Trophoblast cell (in vitro differentiated cells and primary cell): ENCODE data around the gene BAG5.

ENCODE experiments used
- DNase-seq, 2 donors: peaks; one replicate each; pipeline ENCODE4 v3.0.0-alpha.2; 2016
- H2AFZ ChIP-seq: 2 replicates; pipeline ENCODE4 v1.6.1; 2013; ENCODE audit warnings: low read length, moderate library complexity, mild to moderate bottlenecking; ENCODE audit not compliant: insufficient read depth, poor library complexity
- H2AK5ac ChIP-seq: 2 replicates; pipeline ENCODE4 v1.6.1; 2013; ENCODE audit warnings: mild to moderate bottlenecking, low read length
- H2BK120ac ChIP-seq: 2 replicates; pipeline ENCODE4 v1.6.1; 2013; ENCODE audit warnings: low read length, mild to moderate bottlenecking, moderate library complexity; ENCODE audit not compliant: insufficient read depth, poor library complexity
- H2BK12ac ChIP-seq: 2 replicates; pipeline ENCODE4 v1.6.1; 2013; ENCODE audit warnings: mild to moderate bottlenecking, low read length, moderate library complexity
- H2BK5ac ChIP-seq: 2 replicates; pipeline ENCODE4 v1.6.1; 2013; ENCODE audit warnings: low read length, low read depth, moderate library complexity, mild to moderate bottlenecking; ENCODE audit not compliant: poor library complexity
- H3K14ac ChIP-seq: 2 replicates; pipeline ENCODE4 v1.6.1; 2013; ENCODE audit warnings: mild to moderate bottlenecking, low read length
- H3K18ac ChIP-seq: 2 replicates; pipeline ENCODE4 v1.6.1; 2013; ENCODE audit warnings: mild to moderate bottlenecking, low read length
- H3K23ac ChIP-seq: 2 replicates; pipeline ENCODE4 v1.6.1; 2013; ENCODE audit warnings: low read length
- H3K27ac ChIP-seq: 2 replicates; pipeline ENCODE4 v1.5.1; 2013; ENCODE audit warnings: low read depth, mild to moderate bottlenecking, inconsistent platforms, low read length, moderate library complexity
- H3K27me3 ChIP-seq: 2 replicates; pipeline ENCODE4 v1.6.1; 2013; ENCODE audit warnings: inconsistent platforms, mild to moderate bottlenecking, low read length, moderate library complexity; ENCODE audit not compliant: insufficient read depth
- H3K36me3 ChIP-seq, 2 experiments: 1 replicate in 1 of 2; 2 replicates in 1 of 2; pipeline ENCODE4 v1.6.1; 2013; ENCODE audit warnings: low read length in 2 of 2, mild to moderate bottlenecking in 2 of 2, moderate library complexity in 1 of 2; ENCODE audit not compliant: insufficient read depth in 2 of 2, control insufficient read depth in 1 of 2
- H3K4ac ChIP-seq: 2 replicates; pipeline ENCODE4 v1.6.1; 2013; ENCODE audit warnings: low read depth, mild to moderate bottlenecking, low read length, moderate library complexity
- H3K4me1 ChIP-seq, 2 experiments: 1 replicate in 1 of 2; 2 replicates in 1 of 2; pipeline ENCODE4 v1.6.1; 2013; ENCODE audit warnings: low read length in 2 of 2, mild to moderate bottlenecking in 2 of 2, moderate library complexity in 1 of 2; ENCODE audit not compliant: insufficient read depth in 2 of 2, control insufficient read depth in 1 of 2
- H3K4me2 ChIP-seq: 2 replicates; pipeline ENCODE4 v1.6.1; 2013; ENCODE audit warnings: inconsistent platforms, mild to moderate bottlenecking, low read length, moderate library complexity
- H3K4me3 ChIP-seq: 2 replicates; pipeline ENCODE4 v1.5.1; 2013; ENCODE audit warnings: mild to moderate bottlenecking, low read depth, low read length, inconsistent platforms
- H3K79me1 ChIP-seq: one replicate; pipeline ENCODE4 v1.6.1; 2013; ENCODE audit warnings: low read length
- H3K79me2 ChIP-seq: 2 replicates; pipeline ENCODE4 v1.6.1; 2013; ENCODE audit warnings: low read length, mild to moderate bottlenecking; ENCODE audit not compliant: control insufficient read depth, insufficient read depth, poor library complexity
- H3K9ac ChIP-seq: 2 replicates; pipeline ENCODE4 v1.6.1; 2013; ENCODE audit warnings: mild to moderate bottlenecking, low read length
- H3K9me3 ChIP-seq: 2 replicates; pipeline ENCODE4 v1.6.1; 2013; ENCODE audit warnings: low read depth, mild to moderate bottlenecking, control low read depth, inconsistent platforms, low read length; ENCODE audit not compliant: insufficient read depth
- H4K12ac ChIP-seq: 2 replicates; pipeline ENCODE4 v1.6.1; 2013; ENCODE audit warnings: low read depth, mild to moderate bottlenecking, low read length, moderate library complexity
- H4K8ac ChIP-seq: 2 replicates; pipeline ENCODE4 v1.6.1; 2013; ENCODE audit warnings: low read depth, mild to moderate bottlenecking, low read length, moderate library complexity
- H4K91ac ChIP-seq: one replicate; pipeline ENCODE4 v1.6.1; 2013; ENCODE audit warnings: low read depth, mild to moderate bottlenecking, low read length, moderate library complexity
- WGBS: extraction: QIAGEN DNeasy Blood & Tissue Kit; methylation state at CpG from one replicate; pipeline ENCODE4 v1.1.7; 2013; ENCODE audit warnings: missing lambda C conversion rate; ENCODE audit not compliant: insufficient read length, insufficient coverage; ENCODE audit errors: extremely low coverage; 5-methylcytosine and 5-hydroxymethylcytosine counted together

Gene BAG5

GRCh38 chr14:103581206-103581605 is 18.7 kb upstream of the BAG5 start:
- DNase-seq, result no peak
- Histone ChIP-seq H4K8ac (no peak overlapping the region), H3K9me3 (no peaks in the 10 kb centered on the region), H2BK5ac (no peak overlapping the region), H3K14ac (no peak overlapping the region), H3K18ac (no peak overlapping the region), H3K9ac (no peak overlapping the region), H3K4me3 (no peak overlapping the region), H3K79me2 (no peaks in the 10 kb centered on the region), H2BK120ac (no peak overlapping the region), H3K79me1 (no peaks in the 10 kb centered on the region), H3K27ac (no peak overlapping the region), H3K36me3 (peaks cover 18 to 32% of the 10 kb centered on the region in 2 experiments), H4K91ac (no peak overlapping the region), H3K23ac (no peak overlapping the region), H3K4ac (no peak overlapping the region), H2AK5ac (no peak overlapping the region), H3K27me3 (no peaks in the 10 kb centered on the region), H2AFZ (no peak overlapping the region), H3K4me1 (peaks cover 0 to 3% of the 10 kb centered on the region in 2 experiments), H4K12ac (no peak overlapping the region), H2BK12ac (no peak overlapping the region), H3K4me2 (no peak overlapping the region)
- WGBS, result no CpG with 5 or more reads among the region's 11 CpGs

GRCh38 chr14:103578401-103579075 is 16.1 kb upstream of the BAG5 start:
- Histone ChIP-seq H3K23ac (no peak overlapping the region), H3K4me3 (no peak overlapping the region)
- whole genome bisulfite sequencing, result no CpG with 5 or more reads among the region's 12 CpGs

GRCh38 chr14:103576371-103577024 is 14.0 kb upstream of the BAG5 start:
- Histone ChIP-seq H3K4ac (no peak overlapping the region), H4K8ac (no peak overlapping the region), H3K79me2 (no peaks in the 10 kb centered on the region), H3K9me3 (peaks cover 2% of the 10 kb centered on the region), H3K14ac (no peak overlapping the region), H4K91ac (no peak overlapping the region), H3K23ac (no peak overlapping the region), H3K27ac (peak overlapping the region; percentile 11), H3K4me2 (no peak overlapping the region), H3K9ac (no peak overlapping the region), H3K4me1 (peaks cover 0 to 3% of the 10 kb centered on the region in 2 experiments), H2BK120ac (no peak overlapping the region), H2BK12ac (no peak overlapping the region), H3K79me1 (no peaks in the 10 kb centered on the region), H4K12ac (no peak overlapping the region), H3K18ac (no peak overlapping the region), H3K27me3 (no peaks in the 10 kb centered on the region), H2AFZ (no peak overlapping the region), H2AK5ac (no peak overlapping the region), H3K36me3 (peaks cover 32 to 43% of the 10 kb centered on the region in 2 experiments), H3K4me3 (no peak overlapping the region), H2BK5ac (no peak overlapping the region)
- no CpG with 5 or more reads among the region's 9 CpGs for WGBS
- peak; percentile 79 to 88 for DNase-seq

More at GRCh38 chr14:103578401-103579075, 16.1 kb upstream of the BAG5 start:
- H3K79me1 ChIP-seq, result no peaks in the 10 kb centered on the region
- H4K8ac ChIP-seq, result no peak overlapping the region
- H3K18ac ChIP-seq, result no peak overlapping the region
- no peak overlapping the region for H2AFZ ChIP-seq
- no peak overlapping the region for H3K4me2 ChIP-seq
- no peak overlapping the region for H2AK5ac ChIP-seq
- peaks cover 0 to 3% of the 10 kb centered on the region in 2 experiments for H3K4me1 ChIP-seq
- no peak overlapping the region for H3K14ac ChIP-seq
- no peak overlapping the region for H2BK12ac ChIP-seq
- H3K9ac ChIP-seq, result no peak overlapping the region
- H3K27ac ChIP-seq, result no peak overlapping the region
- DNase-seq, result no peak
- no peak overlapping the region for H4K12ac ChIP-seq
- H3K9me3 ChIP-seq, result peaks cover 2% of the 10 kb centered on the region
- no peak overlapping the region for H2BK120ac ChIP-seq
- H2BK5ac ChIP-seq, result no peak overlapping the region
- H4K91ac ChIP-seq, result no peak overlapping the region
- no peaks in the 10 kb centered on the region for H3K27me3 ChIP-seq
- no peak overlapping the region for H3K4ac ChIP-seq
- peaks cover 31 to 48% of the 10 kb centered on the region in 2 experiments for H3K36me3 ChIP-seq
- H3K79me2 ChIP-seq, result no peaks in the 10 kb centered on the region

- peaks cover 0 to 3% of the 10 kb centered on the region in 2 experiments for H3K4me1 ChIP-seq
- no CpG with 5 or more reads among the region's 18 CpGs for WGBS
- DNase-seq, result no peak
- H4K91ac ChIP-seq, result no peak overlapping the region
- no peak overlapping the region for H4K8ac ChIP-seq
- no peak overlapping the region for H2BK5ac ChIP-seq
- peak overlapping the region; percentile 52 for H3K4me3 ChIP-seq
- H3K36me3 ChIP-seq, result peaks cover 30 to 37% of the 10 kb centered on the region in 2 experiments
- no peak overlapping the region for H3K9ac ChIP-seq
- H3K18ac ChIP-seq, result no peak overlapping the region
- H2BK12ac ChIP-seq, result no peak overlapping the region
- H3K4ac ChIP-seq, result no peak overlapping the region
- no peak overlapping the region for H2AK5ac ChIP-seq
- H3K27me3 ChIP-seq, result no peaks in the 10 kb centered on the region
- H2BK120ac ChIP-seq, result no peak overlapping the region
- peak overlapping the region; percentile 54 for H3K23ac ChIP-seq
- no peaks in the 10 kb centered on the region for H3K79me2 ChIP-seq
- no peak overlapping the region for H2AFZ ChIP-seq
- H3K4me2 ChIP-seq, result no peak overlapping the region
- no peak overlapping the region for H3K14ac ChIP-seq
- no peaks in the 10 kb centered on the region for H3K79me1 ChIP-seq
- H4K12ac ChIP-seq, result no peak overlapping the region
- no peak overlapping the region for H3K27ac ChIP-seq
- peaks cover 2% of the 10 kb centered on the region for H3K9me3 ChIP-seq
Observed at GRCh38 chr14:103574707-103575285, 12.3 kb upstream of the BAG5 start.
